RPMI8226 (cell line): Measurements from ENCODE around the gene IL1RN.

ENCODE experiments used
- DNase-seq: peaks from one replicate; pipeline ENCODE4 v3.0.0-alpha.2; 2015

IL1RN gene

GRCh38 chr2:113104054-113104611 is 23.3 kb upstream of the IL1RN start:
- DNase-seq = no peak

- no peak for DNase-seq
Measured at GRCh38 chr2:113105047-113105785, 22.2 kb upstream of the IL1RN start.

GRCh38 chr2:113111121-113111520 is 16.3 kb upstream of the IL1RN start:
- DNase-seq = no peak

DNA sequence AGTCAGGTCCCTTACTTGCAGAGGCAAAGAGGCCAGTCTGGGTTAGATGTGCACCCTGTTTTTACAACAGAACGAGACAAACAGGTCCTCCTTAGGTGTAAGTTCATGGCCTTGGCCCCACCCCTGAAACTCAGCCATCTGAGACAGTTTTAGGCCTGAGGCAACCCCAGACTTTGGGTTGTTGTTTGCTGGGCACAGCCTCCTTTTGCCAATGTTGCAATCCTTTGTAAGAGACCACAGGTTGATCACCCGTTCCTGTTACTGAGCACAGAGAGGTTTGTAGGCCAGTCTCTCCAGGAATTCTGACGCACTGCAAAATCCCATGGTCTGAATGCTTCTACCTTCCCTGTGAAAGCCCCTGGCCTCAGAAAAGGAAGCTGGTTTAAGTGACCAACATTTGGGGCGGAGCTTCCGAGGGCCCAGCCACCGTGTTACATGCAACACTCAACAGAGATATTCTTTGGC is 15.5 kb upstream of the IL1RN start:
- no peak for DNase-seq

- no peak for DNase-seq
Measured at GRCh38 chr2:113112441-113112840, 15.0 kb upstream of the IL1RN start.

GRCh38 chr2:113112871-113113270 is 14.5 kb upstream of the IL1RN start:
- DNase-seq = no peak

- no peak for DNase-seq
Measured at GRCh38 chr2:113113807-113114206, 13.6 kb upstream of the IL1RN start.

GRCh38 chr2:113114224-113114945 is 13.0 kb upstream of the IL1RN start:
- no peak for DNase-seq

GRCh38 chr2:113114996-113115395 is 12.4 kb upstream of the IL1RN start:
- DNase-seq = no peak

- DNase-seq = peak; percentile 8
Measured at GRCh38 chr2:113116100-113116958, 11.1 kb upstream of the IL1RN start.

DNA sequence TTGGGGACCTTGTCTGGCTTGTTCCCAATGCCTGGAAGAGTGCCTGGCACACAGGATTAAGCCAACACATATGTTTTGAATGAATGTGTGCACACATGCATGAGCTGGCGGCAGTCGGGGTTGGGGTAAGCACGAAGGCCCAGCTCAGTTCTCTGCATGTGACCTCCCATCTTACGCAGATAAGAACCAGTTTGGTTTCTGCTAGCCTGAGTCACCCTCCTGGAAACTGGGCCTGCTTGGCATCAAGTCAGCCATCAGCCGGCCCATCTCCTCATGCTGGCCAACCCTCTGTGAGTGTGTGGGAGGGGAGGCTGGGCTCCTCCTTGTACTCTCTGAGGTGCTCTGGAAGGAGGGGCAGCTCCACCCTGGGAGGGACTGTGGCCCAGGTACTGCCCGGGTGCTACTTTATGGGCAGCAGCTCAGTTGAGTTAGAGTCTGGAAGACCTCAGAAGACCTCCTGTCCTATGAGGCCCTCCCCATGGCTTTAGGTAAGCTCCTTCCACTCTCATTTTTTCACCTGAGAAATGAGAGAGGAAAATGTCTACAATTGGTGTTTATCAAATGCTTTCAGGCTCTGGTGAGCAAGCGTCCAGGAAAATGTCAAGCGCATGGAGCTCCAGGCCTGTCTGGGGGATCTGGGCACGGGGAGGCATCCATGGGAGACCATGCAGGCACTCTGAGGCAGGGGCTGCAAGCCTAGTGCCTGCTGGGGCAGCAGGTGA is 9.7 kb upstream of the IL1RN start:
- DNase-seq = no peak

GRCh38 chr2:113118263-113118657 is 9.1 kb upstream of the IL1RN start:
- DNase-seq = no peak

DNA sequence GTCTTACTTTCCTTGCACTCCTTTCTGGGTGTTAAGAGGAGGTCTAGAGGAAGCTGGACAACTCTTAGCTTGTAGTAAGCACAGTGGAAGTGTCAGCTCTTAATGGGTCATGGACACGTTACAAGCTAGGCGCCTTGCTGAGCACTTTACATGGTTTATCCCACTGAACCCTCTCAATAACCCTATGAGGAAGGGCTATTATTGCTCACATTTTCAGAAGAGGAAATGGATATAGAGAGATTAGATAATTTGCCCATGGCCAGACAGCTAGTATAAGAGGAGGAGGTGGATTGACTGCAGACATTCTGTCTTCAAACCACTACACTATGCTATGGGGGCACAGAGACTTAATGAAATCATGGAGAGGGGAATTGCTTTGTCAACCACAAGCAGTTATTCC is 8.3 kb upstream of the IL1RN start:
- no peak for DNase-seq

DNA sequence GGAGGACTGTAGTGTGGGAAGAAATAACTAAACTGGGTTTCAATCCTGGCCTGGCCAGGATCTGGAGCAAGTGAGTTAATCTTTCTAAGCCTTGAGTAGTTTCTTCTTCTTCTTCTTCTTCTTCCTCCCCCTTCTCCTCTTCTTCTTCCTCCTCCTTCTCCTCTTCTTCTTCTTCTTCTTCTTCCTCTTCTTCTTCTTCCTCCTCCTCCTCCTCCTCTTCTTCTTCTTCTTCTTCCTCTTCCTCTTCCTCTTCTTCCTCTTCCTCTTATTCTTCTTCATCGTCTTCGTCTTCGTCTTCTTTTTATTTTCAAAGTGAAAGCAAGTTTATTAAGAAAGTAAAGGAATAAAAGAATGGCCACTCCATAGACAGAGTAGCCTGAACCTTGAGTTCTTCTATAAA is 6.5 kb upstream of the IL1RN start:
- DNase-seq = no peak

DNA sequence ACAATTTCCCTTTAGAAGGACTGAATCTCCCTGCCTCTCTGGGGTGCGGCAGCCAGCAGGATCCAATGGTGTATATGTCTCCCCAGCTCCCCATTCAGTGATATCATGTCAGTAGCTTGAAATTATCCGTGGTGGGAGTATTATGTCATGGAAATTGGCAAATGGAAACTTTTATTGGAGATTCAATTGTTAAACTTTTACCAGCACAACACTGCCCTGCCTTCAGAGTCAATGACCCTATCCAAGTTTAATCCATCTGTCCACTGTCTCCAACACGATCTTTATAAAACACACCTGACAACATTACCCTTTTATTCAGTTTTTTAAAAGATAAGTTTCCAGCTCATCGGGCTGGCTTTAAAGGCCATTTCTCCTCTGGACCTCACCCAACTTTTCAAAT is 5.0 kb upstream of the IL1RN start:
- DNase-seq = no peak

GRCh38 chr2:113123726-113124125 is 3.7 kb upstream of the IL1RN start:
- DNase-seq = no peak

- DNase-seq = no peak
Measured at GRCh38 chr2:113124181-113124961, 3.0 kb upstream of the IL1RN start.

- DNase-seq = no peak
Measured at GRCh38 chr2:113124984-113125855, 2.2 kb upstream of the IL1RN start.

GRCh38 chr2:113127646-113128570 is 510 bp downstream of the IL1RN start:
- no peak for DNase-seq
